Right cardiac atrium (tissue), 5 donors: ENCODE data around the gene LRRC61. TPM values are rescaled to one million over a fixed set of nuclear protein-coding genes. Genes with fewer than 3 reads are reported as not detected.

Experiments used
- ATAC-seq, 2 donors: fragments of 200-7000 bp; cut with Tn5 transposase; one replicate each; pipeline versions ENCODE4 v1.8.0 to v1.9.1; 2020; ENCODE audit warnings: moderate library complexity in 2 of 2, mild to moderate bottlenecking in 1 of 2
- DNase-seq, 3 donors: peaks; one replicate each; pipeline ENCODE4 v3.0.0-alpha.2; 2020
- H3K27ac ChIP-seq: one replicate; pipeline ENCODE4 v1.5.1; 2013; ENCODE audit warnings: mild to moderate bottlenecking, low read length, control low read depth, moderate library complexity
- H3K27me3 ChIP-seq: one replicate; pipeline ENCODE4 v1.6.1; 2013; ENCODE audit not compliant: control insufficient read depth, insufficient read depth
- H3K4me1 ChIP-seq: one replicate; pipeline ENCODE4 v1.6.1; 2013; ENCODE audit warnings: low read length; ENCODE audit not compliant: control insufficient read depth, insufficient read depth
- H3K4me3 ChIP-seq: one replicate; pipeline ENCODE4 v1.5.1; 2013; ENCODE audit warnings: low read length, control low read depth
- H3K9me3 ChIP-seq: one replicate; pipeline ENCODE4 v1.6.1; 2013; ENCODE audit warnings: low read length; ENCODE audit not compliant: control insufficient read depth
- WGBS: extraction: QIAGEN DNeasy Blood & Tissue Kit; methylation state at CpG from one replicate; pipeline ENCODE4 v1.1.7; 2013; 5-methylcytosine and 5-hydroxymethylcytosine counted together
- intact Hi-C, 4 donors: fragments of 100-400 bp; cut with DNase I; formaldehyde crosslinking; loops; one replicate each; pipeline versions ENCODE4 v1.11.0 to v1.14.0; 2022 to 2023
- polyA plus RNA-seq: library from polyadenylated mRNA; stranded (reverse); fragments of 200-250 nt; gene quantifications from one replicate; pipeline ENCODE4 v1.2.3, GENCODE V29; 2013
- total RNA-seq, 4 donors: library from RNA; stranded (reverse); fragmentation: NEBNext Ultra II Directional; extraction: Animal tissue kit (Norgen Biotek cat#: 25700); gene quantifications; one replicate each; pipeline ENCODE4 v1.2.1, GENCODE V29; 2021
- donor health status: healthy with polysubstance abuse.
- donor health status: DM: no; HTN: yes; CAD: no.
- donor health status: DM: no; HTN: no; CAD: no.
- donor health status: DM: no; HTN: yes; CAD: no; lungs with severe emphysema.
- donor health status: DM: yes; HTN: yes; CAD: no.

Gene LRRC61
- total and polyA plus RNA-seq, 5 donors: 4.4 to 8.0 (median 5.9) TPM

DNA sequence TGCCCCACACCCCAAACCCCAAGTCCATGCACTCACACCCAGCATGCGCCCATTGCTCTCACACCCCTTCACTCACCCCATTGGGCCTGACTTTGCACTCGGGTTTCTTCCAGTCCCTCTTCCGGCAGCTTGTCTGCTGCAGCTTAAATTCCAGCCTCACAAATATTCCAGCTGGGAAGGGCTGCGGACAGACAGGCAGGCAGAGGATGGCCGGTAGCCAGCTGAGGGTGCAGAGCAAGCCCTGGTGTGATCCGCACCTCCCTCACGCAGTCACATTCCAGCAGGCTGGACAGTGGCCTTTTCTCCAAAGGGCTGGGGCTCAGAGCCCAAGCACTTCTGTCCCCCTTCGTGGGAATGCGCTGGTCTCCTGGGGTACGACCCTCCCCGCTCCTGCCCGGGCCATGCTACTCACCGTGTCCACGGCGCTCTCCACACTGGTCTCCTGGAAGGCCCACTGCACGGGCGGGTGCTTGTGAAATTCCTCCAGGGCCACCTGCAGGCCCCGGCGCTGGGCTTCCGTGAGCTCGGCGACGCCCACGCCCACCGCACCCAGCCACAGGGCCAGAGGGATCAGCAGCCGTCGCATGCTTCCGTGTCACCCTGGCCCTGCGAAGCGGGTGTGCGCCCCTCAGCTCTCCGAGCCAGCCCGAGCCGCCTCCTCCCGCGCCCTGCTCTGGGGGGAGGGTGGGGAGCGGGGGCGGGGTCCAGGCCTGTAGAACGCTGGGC lies 17.0 kb downstream of the LRRC61 start:
- peak overlapping the region; percentile 37 for H3K4me3 ChIP-seq
- WGBS: 14% methylated on average over 39 of the region's 39 CpGs
- no peaks in the 10 kb centered on the region for H3K27me3 ChIP-seq
- no peak overlapping the region for H3K27ac ChIP-seq
- ATAC-seq: peak; percentile 56 to 60
- peaks cover 4% of the 10 kb centered on the region for H3K4me1 ChIP-seq
- DNase-seq: peak; percentile 57 to 88 (median 86)
- H3K9me3 ChIP-seq: no peaks in the 10 kb centered on the region
- intact Hi-C loops: no loop called here

- intact Hi-C loops: no loop called here
- ATAC-seq (peak; percentile 2 to 15), DNase-seq (peak in 2 of 3 donors; percentile 57 to 62)
- Histone ChIP-seq H3K27me3 (no peaks in the 10 kb centered on the region), H3K4me3 (peak overlapping the region; percentile 37), H3K9me3 (no peaks in the 10 kb centered on the region), H3K27ac (peak overlapping the region; percentile 22), H3K4me1 (peaks cover under 1% of the 10 kb centered on the region)
- WGBS: 21% methylated on average over 29 of the region's 29 CpGs
These were observed 17.7 kb downstream of the LRRC61 start for GRCh38 chr7:150340875-150341262.

DNA sequence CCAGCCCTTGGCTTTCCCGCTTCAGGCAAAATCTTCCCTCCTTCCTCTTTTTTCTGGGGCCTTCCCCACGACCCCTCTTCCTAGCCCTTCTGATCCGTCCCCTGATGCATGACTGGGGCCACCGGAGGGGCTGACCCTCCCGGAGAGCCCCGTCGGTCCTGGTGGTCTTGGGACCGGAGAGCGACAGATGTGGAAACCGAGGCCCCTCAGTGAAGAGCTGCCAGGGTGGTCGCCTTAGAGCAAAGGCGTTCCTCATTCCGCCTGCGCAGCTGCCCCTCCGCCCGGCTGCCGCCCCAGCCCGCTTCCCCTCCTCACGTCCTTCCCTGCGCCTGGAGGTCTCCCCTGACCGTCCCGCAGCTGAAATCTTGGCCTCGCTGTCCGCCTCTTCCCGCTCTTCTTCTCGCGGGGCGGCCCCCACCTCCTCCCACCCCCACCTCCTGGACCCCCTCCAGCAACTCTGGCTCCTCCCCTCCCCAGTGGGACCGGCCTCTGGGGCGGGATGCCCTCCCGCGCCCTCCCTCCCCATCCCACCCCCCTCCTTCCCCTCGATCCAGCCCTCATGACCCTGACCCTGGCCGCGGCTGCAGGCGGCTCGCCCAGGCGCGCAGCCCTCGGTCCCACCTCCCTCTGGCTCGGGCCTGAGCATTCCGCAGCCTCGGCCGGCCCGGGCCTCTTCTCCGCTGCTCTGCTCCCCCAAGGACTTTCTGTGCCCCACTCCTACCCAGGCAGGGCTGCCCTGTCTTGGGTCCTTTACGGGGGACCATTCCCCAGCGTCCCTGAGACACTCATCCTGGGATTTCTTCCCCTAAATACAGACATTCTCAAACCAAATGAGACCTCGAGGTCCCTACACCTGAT lies 18.3 kb downstream of the LRRC61 start, which contains the start of gene RARRES2:
RARRES2 (minus strand) TSS at position 367 of the 858 bp plus-strand sequence. CDS start 1,020 bp downstream, outside the sequence.
- ATAC-seq (peak; percentile 81 to 86), DNase-seq (peak; percentile 63 to 92 (median 91))
- 9% methylated on average over 49 of the region's 49 CpGs for WGBS
- peak within 1 kb of the TSS; percentile 22 for H3K27ac ChIP-seq
- no peaks in the 10 kb centered on the region for H3K9me3 ChIP-seq
- peak within 1 kb of the TSS; percentile 37 for H3K4me3 ChIP-seq
- no peaks in the 10 kb centered on the region for H3K27me3 ChIP-seq
- no peaks in the 10 kb centered on the region for H3K4me1 ChIP-seq
- intact Hi-C loops: no loop called here

GRCh38 chr7:150342121-150342408 lies 18.9 kb downstream of the LRRC61 start:
- no peak overlapping the region for H3K4me3 ChIP-seq
- DNase-seq (no peak), ATAC-seq (no peak)
- no peaks in the 10 kb centered on the region for H3K4me1 ChIP-seq
- WGBS: 84% methylated on average over 9 of the region's 9 CpGs
- H3K27ac ChIP-seq: no peak overlapping the region
- H3K27me3 ChIP-seq: no peaks in the 10 kb centered on the region
- intact Hi-C loops: no loop called here
- H3K9me3 ChIP-seq: no peaks in the 10 kb centered on the region

DNA sequence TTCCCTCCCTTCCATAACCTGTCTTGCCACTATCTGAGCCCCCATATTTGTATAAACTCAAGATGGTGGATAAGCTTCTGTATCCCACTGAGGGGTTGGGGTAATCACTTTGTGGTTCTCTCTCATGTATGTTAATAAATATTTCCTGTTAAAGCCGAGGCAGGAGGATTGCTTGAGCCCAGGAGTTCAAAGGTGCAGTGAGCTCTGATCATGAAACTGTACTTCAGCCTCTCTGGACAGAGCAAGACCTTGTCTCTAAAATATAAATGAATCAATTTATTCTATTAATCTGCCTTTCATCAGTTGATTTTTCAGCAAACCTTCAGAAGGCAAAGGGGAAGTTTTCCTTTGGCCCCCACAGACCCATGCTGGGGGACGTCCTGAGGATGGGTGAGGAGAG lies 20.1 kb downstream of the LRRC61 start:
- 82% methylated on average over 2 of the region's 2 CpGs for WGBS
- H3K4me1 ChIP-seq: no peaks in the 10 kb centered on the region
- intact Hi-C loops: no loop called here
- H3K27ac ChIP-seq: no peak overlapping the region
- DNase-seq (no peak), ATAC-seq (no peak)
- H3K9me3 ChIP-seq: no peaks in the 10 kb centered on the region
- no peaks in the 10 kb centered on the region for H3K27me3 ChIP-seq
- no peak overlapping the region for H3K4me3 ChIP-seq

DNA sequence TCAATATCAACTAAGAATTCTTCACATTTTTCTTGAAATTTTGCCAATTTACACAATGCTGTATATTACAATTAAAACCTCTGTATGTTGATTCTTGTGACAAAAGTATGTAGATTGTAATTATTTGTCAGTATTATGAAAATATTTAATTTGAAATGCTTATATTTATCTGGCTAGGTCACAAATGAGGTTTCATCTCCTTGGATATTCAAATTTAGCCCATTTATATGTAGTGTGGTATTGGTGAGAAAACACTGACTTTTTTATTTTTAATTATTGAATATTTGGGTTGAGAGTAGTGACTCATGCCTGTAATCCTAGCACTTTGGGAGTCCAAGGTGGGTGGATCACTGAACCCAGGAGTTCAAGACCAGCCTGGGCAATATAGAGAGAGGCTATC lies 21.1 kb downstream of the LRRC61 start:
- Histone ChIP-seq H3K27me3 (no peaks in the 10 kb centered on the region), H3K4me3 (no peak overlapping the region), H3K27ac (no peak overlapping the region), H3K9me3 (no peaks in the 10 kb centered on the region), H3K4me1 (no peaks in the 10 kb centered on the region)
- ATAC-seq (no peak), DNase-seq (no peak)
- intact Hi-C loops: no loop called here

- Histone ChIP-seq H3K27me3 (no peaks in the 10 kb centered on the region), H3K4me1 (no peaks in the 10 kb centered on the region), H3K4me3 (no peak overlapping the region), H3K27ac (no peak overlapping the region), H3K9me3 (no peaks in the 10 kb centered on the region)
- intact Hi-C loops: no loop called here
- ATAC-seq: no peak
- 71% methylated on average over 1 of the region's 1 CpG for WGBS
- DNase-seq: no peak
These were observed 21.9 kb downstream of the LRRC61 start for GRCh38 chr7:150345012-150345411.

GRCh38 chr7:150346922-150347321 lies 23.8 kb downstream of the LRRC61 start:
- no peak overlapping the region for H3K27ac ChIP-seq
- WGBS: 91% methylated on average over 5 of the region's 5 CpGs
- intact Hi-C loops: no loop called here
- H3K4me1 ChIP-seq: no peaks in the 10 kb centered on the region
- no peak overlapping the region for H3K4me3 ChIP-seq
- no peaks in the 10 kb centered on the region for H3K9me3 ChIP-seq
- no peak for DNase-seq
- no peaks in the 10 kb centered on the region for H3K27me3 ChIP-seq
- ATAC-seq: no peak

DNA sequence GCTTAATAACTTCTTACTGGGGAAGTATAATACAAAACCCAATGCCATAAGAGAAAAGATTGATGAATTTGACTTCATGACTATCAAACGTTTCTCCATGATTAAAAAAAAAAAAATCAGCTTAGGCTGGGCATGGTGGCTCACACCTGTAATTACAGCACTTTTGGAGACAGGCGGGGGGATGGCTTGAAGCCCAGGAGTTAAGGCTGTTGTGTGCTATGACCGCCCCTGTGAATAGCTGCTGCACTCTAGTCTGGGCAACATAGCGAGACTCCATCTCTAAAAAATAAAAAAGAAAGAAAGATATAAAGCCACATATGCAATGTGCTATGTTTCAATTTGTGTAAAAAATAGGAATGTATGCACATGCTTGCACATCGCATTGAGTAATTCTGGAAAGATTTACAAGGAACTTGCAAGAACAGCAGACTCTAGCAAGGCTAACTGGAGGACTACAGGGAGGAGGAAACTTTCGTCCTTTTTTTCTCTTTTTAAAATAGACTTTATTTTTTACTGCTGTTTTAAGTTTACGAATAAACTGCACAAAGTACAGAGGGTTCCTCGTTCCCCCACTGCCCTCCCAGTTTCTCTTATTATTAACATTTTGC lies 28.5 kb downstream of the LRRC61 start:
- intact Hi-C loops: loop anchor here in 2 of 4 donors (10.0 kb wide), 1 partner anchor 53 kb away; a partner anchor contains a TSS
- no peak overlapping the region for H3K27ac ChIP-seq
- ATAC-seq (no peak), DNase-seq (no peak)
- H3K27me3 ChIP-seq: no peaks in the 10 kb centered on the region
- no peaks in the 10 kb centered on the region for H3K4me1 ChIP-seq
- 74% methylated on average over 8 of the region's 8 CpGs for WGBS
- H3K9me3 ChIP-seq: no peaks in the 10 kb centered on the region
- no peak overlapping the region for H3K4me3 ChIP-seq

GRCh38 chr7:150355666-150356059 lies 32.5 kb downstream of the LRRC61 start:
- no peaks in the 10 kb centered on the region for H3K4me1 ChIP-seq
- H3K27me3 ChIP-seq: no peaks in the 10 kb centered on the region
- 86% methylated on average over 1 of the region's 1 CpG for WGBS
- no peak overlapping the region for H3K4me3 ChIP-seq
- no peak for ATAC-seq
- intact Hi-C loops: loop anchor here (2.0 to 10.0 kb wide), 3 partner anchors 49 to 65 kb away; a partner anchor contains a TSS
- H3K27ac ChIP-seq: no peak overlapping the region
- H3K9me3 ChIP-seq: no peaks in the 10 kb centered on the region
- no peak for DNase-seq
